Activated CD4-positive, alpha-beta T cell treated with anti-CD3 and anti-CD28 coated beads for 1 hour (primary cell): ENCODE data around the gene PGK1.
"Not testable (repeated sequence)": the region's sequence is repeated elsewhere in the genome, so short reads cannot be mapped to it uniquely, and the experiment has no call there.

Experiments used
- DNase-seq: peaks from one replicate; pipeline ENCODE4 v3.0.0-alpha.2; 2020

The PGK1 gene

GRCh38 chrX:78116766-78117165 is 12.7 kb downstream of the PGK1 start:
- DNase-seq: no peak

- no peak for DNase-seq
Observed at GRCh38 chrX:78118628-78119027, 14.6 kb downstream of the PGK1 start.

GRCh38 chrX:78119521-78120227 is 15.6 kb downstream of the PGK1 start:
- no peak for DNase-seq

GRCh38 chrX:78123190-78123589 is 19.1 kb downstream of the PGK1 start:
- no peak for DNase-seq

- no peak for DNase-seq
Observed at GRCh38 chrX:78124307-78124706, 20.3 kb downstream of the PGK1 start.

GRCh38 chrX:78125148-78125547 is 21.1 kb downstream of the PGK1 start:
- DNase-seq: no peak

- not testable (repeated sequence) for DNase-seq
Observed at GRCh38 chrX:78125781-78126180, 21.7 kb downstream of the PGK1 start.

- DNase-seq: no peak
Observed at GRCh38 chrX:78129714-78130113, 25.7 kb downstream of the PGK1 start.

GRCh38 chrX:78130396-78130795 is 26.3 kb downstream of the PGK1 start:
- no peak for DNase-seq

- no peak for DNase-seq
Observed at GRCh38 chrX:78131117-78131516, 27.1 kb downstream of the PGK1 start.

- DNase-seq: no peak
Observed at GRCh38 chrX:78133238-78133960, 29.4 kb downstream of the PGK1 start.

- peak; percentile 72 for DNase-seq
Observed at GRCh38 chrX:78139160-78140123, 35.4 kb downstream of the PGK1 start, which contains the start of gene TAF9B. TAF9B (minus strand) TSS chrX:78139650; CDS start chrX:78139611, 39 bp downstream.

GRCh38 chrX:78140206-78140605 is 36.2 kb downstream of the PGK1 start:
- DNase-seq: no peak

GRCh38 chrX:78147002-78147540 is 43.0 kb downstream of the PGK1 start:
- not testable (repeated sequence) for DNase-seq

GRCh38 chrX:78157373-78157772 is 53.3 kb downstream of the PGK1 start:
- DNase-seq: not testable (repeated sequence)

- not testable (repeated sequence) for DNase-seq
Observed at GRCh38 chrX:78157846-78158245, 53.8 kb downstream of the PGK1 start.

- not testable (repeated sequence) for DNase-seq
Observed at GRCh38 chrX:78160711-78161110, 56.7 kb downstream of the PGK1 start.

GRCh38 chrX:78163175-78163574 is 59.1 kb downstream of the PGK1 start:
- not testable (repeated sequence) for DNase-seq

GRCh38 chrX:78165425-78165824 is 61.4 kb downstream of the PGK1 start:
- DNase-seq: no peak

GRCh38 chrX:78168065-78168464 is 64.0 kb downstream of the PGK1 start:
- DNase-seq: no peak
